Gastrocnemius medialis (tissue), 4 donors: Measurements from ENCODE around the gene FAT3.

ENCODE experiments used
- POLR2A ChIP-seq, 2 donors: fragments of 450-650 bp; IDR thresholded peaks; one replicate each; pipeline ENCODE4 v1.6.1; 2017; ENCODE audit warnings: antibody characterized with exemption in 2 of 2, mild to moderate bottlenecking in 2 of 2, moderate library complexity in 2 of 2
- TF ChIP-seq, protein P1 (sequence below), 5 experiments: fragments of 450-650 bp in 3 of 5; fragments of 200-600 bp in 2 of 5; sonication (generic) in 2 of 5; IDR thresholded peaks in 4 of 5; conservative IDR thresholded peaks in 1 of 5; 1 replicate in 4 of 5; 2 replicates in 1 of 5; pipeline ENCODE4 v1.5.1; 2016 to 2019; ENCODE audit warnings: antibody characterized with exemption in 5 of 5, mild to moderate bottlenecking in 3 of 5, moderate library complexity in 3 of 5

DNA sequence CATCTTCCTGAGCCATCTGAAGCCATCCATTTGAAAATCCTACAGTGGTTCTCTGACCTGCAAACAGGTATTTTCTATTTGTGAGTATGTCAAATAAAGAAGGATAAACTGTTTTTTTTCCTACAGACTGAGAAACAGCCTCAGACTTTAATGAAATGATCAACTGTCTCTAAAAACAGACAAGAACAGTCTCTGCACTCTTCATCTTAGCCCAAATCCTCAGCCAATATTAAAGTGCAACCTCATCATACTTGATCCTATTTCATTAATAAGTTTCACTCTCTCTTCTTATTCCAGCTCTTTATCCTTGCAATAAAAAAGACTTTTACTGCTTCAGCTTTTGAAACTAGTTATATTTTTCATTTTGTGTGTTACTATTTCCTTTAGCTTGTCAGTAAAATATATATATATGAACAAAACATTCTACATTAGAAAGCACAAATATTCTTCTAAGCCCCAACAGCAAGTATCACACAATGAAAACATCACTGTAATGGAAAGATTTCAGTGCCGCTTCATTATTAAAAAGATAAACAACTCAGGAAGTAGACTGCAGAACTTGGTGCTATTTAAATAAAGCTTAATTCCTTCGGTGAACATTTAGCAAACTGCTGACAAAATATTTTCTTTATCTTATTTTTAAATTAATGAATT is 45.5 kb upstream of the FAT3 start:
- TF ChIP-seq, protein P1, sequence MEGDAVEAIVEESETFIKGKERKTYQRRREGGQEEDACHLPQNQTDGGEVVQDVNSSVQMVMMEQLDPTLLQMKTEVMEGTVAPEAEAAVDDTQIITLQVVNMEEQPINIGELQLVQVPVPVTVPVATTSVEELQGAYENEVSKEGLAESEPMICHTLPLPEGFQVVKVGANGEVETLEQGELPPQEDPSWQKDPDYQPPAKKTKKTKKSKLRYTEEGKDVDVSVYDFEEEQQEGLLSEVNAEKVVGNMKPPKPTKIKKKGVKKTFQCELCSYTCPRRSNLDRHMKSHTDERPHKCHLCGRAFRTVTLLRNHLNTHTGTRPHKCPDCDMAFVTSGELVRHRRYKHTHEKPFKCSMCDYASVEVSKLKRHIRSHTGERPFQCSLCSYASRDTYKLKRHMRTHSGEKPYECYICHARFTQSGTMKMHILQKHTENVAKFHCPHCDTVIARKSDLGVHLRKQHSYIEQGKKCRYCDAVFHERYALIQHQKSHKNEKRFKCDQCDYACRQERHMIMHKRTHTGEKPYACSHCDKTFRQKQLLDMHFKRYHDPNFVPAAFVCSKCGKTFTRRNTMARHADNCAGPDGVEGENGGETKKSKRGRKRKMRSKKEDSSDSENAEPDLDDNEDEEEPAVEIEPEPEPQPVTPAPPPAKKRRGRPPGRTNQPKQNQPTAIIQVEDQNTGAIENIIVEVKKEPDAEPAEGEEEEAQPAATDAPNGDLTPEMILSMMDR (IDR thresholded peaks at IDR 0.05 in 4 of 5, conservative IDR thresholded peaks at IDR 0.05 in 1 of 5), result no peak
- TF ChIP-seq POLR2A (IDR thresholded peaks at IDR 0.05), result no peak
